GM20431 (cell line): ENCODE results near the gene ARID1B.
"Not testable (repeated sequence)": the region's sequence is repeated elsewhere in the genome, so short reads cannot be mapped to it uniquely, and the experiment has no call there.

ENCODE experiments used
- in situ Hi-C: fragments of 300-500 bp; cut with MseI, MboI; formaldehyde crosslinking; loops from one replicate; pipeline ENCODE4 v1.15.0; 2020; ENCODE audit warnings: low sequenced_read_pairs; ENCODE audit not compliant: unreplicated experiment

Gene ARID1B

DNA sequence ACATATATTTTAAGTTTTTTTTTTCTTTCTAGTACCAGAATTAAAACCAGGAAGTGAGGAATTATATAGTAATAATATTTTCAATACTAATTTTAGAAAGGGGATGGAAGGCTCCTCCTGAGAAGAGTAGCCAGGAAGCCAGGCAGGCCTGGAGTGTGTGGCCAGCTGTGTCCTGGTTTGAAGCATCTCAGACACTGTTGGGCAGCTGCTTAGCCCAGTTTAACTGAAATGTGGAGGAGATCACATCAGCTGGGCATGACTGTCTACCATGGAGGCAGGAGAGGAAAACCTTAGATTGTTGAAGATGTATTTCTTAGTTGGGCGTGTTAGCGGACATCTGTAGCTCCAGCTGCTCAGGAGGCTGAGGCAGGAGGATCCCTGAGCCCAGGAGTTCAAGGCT, 142.2 kb downstream of the ARID1B start:
- in situ Hi-C loops, result no loop called here

DNA sequence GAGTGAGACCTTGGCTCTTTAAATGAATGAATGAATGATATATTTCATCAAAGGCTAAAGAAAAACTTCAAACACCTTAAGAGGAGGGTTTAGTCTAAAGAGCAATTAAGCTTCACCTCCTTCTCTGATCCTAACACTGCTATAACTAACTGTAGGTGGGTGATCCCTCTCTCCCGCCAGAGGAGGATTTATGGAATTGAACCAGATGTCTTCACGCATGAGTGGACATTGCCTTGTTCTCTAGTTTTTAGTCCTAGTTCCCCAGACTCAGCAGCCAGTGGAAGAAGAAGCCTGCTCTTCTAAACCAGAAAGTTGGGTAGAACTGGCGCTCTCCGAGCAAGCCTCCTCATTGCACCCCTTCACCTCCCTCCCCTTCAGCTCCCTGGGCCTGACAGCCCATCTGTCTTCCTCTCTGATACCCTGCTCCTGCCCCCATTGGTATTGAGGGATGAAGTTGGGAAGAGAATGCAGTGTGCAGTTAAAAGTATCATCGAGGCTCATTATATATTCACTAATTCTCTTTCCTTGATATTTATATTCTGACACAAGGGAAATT, 142.7 kb downstream of the ARID1B start:
- in situ Hi-C loops, result no loop called here

DNA sequence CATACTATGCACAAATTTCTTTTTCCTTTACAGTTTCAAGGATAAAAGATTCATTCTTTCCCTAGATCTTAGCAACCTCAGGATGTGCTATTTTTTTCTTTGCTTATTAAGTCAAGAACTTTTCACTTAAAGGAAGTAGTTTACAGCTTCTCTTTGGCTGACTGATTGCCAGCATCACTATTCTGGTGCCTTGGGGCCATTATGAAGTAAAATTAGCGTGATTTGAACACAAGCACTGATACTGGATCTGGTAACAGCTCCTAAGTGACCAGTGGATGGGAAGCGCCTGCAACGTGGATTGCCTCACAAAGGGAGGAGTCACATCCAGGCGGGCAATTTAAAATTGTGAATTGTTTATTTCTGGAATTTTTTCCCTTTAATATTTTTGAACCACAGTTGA, 147.1 kb downstream of the ARID1B start:
- in situ Hi-C loops, result no loop called here

DNA sequence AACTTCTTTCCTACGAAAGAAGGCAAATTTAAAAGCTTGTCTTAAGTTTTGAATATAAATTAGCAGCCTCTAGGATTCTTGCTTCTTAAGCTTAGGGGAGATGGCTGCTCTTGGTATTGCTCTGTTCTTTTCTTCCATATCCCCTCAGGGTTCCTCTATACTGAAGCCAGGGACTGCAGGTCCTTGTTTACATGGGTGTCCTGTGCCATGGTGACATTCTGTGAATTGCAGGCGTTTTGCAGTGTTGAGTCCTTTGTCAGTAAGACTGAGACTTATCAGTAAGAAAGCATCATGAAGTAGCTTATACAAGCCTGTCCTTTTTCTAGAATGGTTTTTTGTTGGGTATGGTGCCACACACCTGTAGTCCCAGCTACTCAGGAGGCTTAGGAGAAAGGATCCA, 147.8 kb downstream of the ARID1B start:
- in situ Hi-C loops, result no loop called here

DNA sequence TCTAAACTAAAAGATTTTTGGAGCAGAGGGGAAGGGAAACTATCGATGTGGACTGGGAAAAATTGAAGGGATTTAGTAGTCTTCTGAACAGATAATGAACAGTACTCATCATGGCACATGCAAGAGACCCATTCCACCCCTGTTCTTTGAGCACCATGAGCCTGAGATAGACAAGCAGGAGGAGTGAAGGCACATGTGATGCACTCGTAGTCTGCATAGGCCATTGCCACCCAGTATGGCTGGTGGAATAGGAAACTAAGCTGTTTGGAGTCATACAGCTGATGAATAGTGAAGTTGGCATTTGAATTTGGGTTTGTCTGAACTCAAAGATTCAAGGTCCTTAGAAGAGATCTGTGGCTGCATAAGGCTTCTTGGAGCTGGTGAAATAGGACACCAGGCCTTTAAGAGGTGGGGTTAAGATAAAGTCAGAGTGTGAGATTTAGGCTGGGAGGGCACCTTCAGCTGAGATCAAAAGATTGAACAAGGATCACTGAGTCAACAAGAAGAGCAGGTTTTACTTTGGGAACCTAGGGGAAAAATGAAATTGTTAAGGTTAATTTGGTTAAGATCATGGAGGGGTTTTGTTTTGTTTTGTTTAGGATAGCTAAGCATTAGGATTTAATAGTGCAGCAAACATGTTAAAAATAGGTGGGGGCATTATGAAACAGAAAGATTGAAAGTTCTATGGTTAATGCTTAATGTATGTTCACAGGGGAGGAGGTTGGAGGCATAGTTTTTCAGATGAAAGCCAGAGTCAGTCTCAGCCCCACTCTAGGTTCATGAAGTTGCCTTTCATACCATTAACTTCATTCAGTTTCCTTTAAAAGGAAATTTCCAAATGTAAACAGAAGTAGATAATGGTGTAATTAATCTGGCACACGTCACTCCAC, 148.8 kb downstream of the ARID1B start:
- in situ Hi-C loops, result no loop called here

DNA sequence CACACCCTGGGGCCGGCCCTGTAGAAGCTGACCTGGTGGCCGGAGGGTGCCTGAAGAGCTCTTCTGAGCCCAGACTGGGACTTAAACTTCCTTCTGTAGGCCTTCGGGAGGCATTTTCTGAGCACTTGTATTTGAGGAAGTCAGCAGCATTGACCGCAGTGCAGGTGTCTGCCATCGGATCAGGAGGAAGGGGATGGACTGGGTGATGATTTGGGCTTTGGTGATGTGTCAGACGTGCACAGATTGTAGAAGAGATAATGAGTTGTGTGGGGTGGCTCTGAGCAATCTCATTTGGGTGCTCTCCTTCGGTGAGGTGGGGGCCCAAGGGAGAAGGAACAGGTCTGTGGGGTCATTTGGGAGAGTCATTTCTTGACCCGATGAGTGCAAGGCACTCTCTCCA, 150.9 kb downstream of the ARID1B start:
- in situ Hi-C loops, result no loop called here

DNA sequence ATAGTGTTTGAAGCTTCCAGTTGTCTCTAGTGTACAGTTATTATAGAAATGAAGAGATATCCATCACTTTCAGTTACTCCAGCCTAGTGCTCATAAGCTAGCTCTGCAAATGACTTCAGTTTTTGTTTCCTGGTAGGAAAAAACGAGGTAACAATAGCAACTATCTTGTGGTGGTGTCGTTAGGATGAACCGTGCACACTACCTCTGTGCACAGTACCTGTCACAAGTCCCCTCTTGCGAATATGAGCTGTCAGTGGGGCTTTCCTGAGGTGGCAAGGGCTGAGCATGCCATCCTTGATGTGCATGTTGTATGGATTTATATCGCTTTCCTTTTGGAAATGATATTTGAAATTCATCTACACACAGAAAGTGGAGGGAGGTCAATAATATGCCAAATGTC, 151.8 kb downstream of the ARID1B start:
- in situ Hi-C loops, result no loop called here

DNA sequence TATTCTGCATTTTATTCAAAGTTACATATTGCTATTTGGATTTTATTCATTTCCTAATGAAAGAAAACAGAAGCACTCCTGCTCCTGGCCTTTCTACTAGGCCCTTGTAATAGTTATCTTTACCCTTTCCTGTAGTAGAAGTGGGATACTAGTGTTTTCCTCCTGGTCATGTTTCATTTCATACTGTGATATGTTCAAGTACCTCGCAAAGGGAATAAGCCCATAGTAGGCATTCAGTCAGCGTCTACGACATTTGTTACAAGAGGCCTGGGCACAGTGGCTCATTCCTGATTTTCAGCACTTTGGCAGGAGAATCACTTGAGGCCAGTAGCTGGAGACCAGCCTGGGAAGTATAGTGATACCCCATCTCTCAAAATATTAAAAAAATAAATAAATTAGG, 154.1 kb downstream of the ARID1B start:
- in situ Hi-C loops, result no loop called here

DNA sequence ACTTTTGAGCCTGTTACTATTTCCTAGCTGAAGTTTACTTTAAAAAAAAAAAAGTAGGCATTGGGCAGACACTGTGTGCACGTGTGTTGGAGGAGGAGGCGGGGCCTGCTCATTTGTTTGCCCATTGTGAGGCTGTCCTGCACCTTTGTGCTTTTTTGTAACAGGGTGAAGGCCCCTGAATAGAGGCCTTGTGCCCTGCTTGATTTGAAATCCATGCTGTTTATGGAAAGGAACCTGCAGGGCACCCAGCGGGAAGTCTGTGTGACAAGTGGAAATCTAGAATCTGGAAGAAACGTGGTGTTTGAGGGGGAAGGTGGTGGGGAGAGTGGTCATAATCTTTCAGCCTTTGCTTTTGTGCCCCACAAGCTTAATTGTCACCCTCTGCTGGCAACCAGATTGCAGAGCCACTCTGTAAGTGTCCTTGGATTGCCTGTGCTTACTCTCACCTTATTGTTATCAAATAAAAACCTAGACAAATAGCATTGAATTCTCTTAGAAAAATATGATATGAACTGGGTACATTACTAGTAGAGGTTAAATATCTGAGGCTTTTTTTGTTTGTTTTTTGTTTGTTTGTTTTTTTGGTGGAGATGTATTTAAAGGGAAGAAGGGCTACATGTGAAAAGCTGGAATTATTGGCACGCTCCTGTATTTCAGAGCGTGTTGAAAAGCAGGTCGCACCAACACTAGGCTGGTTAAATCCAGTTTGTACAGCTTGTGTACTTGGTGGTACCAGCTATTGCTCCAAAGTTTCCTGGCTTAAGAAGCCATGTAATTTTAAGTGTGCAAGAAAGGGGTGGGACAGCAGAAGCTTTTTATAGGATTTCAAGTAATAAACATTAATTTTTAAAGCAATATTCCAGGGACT, 156.3 kb downstream of the ARID1B start:
- in situ Hi-C loops, result no loop called here

DNA sequence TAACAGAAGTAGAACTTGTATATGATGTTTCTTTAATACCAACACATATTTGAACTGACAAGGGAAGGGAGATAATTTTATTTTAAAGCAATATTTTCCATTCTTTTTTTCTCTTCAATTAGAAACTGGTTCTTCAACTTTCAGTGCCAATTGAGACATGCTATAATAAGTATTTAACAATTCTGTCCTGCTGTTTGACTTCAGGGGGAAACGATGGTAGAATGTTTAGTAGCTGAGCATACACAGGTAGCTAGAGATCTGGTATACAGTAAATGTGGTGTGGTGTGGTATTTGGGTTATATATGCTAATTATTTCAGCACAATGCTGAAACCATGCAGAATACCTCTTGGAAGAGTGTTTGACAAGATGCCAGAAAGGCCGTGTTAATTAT, 156.9 kb downstream of the ARID1B start:
- in situ Hi-C loops, result no loop called here

DNA sequence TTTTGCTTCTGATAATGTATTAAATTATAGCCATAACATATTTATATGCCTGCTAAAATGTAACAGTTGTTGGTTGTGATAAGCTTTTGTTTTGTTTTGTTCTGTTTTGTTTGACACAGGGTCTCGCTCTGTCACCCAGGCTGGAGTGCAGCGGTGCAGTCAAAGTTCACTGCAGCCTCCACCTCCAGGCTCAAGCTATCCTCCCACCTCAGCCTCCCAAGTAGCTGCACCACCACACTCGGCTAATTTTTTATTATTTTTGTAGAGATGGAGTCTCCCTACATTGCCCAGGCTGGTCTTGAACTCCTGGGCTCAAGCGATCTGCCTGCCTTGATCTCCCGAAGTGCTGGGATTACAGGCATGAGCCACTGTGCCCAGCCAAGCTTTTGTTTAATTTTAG, 157.8 kb downstream of the ARID1B start:
- in situ Hi-C loops, result no loop called here

DNA sequence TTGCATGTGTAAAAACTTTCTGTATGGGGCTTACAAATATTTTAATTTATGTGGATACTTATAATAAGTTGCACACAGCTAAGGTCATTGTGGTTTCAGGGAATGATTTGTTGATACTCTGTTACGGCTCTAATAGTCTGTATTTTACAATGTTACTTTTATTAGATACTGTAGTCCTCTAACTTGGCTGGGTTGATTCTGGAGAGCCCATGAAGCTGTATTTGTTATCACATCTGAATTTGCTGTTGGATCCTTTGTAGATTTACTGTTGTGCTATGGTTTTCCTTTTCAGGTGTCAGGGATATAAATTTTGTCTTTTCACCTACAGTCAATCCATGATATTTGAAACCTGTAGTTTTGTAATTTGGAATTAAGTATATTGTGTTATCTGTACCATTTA, 161.0 kb downstream of the ARID1B start:
- in situ Hi-C loops, result no loop called here

DNA sequence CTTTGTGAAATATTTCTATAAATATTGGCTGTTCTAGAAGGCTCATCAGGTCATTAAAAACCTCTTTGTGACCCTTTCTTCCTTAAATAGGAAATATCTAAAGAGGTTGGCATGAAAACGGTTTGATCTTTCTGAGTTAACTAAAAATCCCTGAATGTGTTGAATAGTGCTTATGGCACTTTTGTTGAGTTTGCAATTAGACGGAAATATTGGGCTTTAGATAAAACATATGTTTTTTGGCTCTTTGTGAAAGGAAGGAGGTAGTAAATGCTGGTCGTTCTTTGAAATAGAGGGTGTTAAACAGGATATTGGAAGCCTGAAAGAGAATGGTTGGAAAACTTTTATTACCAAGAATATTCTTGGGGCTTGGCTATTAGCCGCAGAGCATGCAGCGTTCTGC, 163.0 kb downstream of the ARID1B start:
- in situ Hi-C loops, result no loop called here

DNA sequence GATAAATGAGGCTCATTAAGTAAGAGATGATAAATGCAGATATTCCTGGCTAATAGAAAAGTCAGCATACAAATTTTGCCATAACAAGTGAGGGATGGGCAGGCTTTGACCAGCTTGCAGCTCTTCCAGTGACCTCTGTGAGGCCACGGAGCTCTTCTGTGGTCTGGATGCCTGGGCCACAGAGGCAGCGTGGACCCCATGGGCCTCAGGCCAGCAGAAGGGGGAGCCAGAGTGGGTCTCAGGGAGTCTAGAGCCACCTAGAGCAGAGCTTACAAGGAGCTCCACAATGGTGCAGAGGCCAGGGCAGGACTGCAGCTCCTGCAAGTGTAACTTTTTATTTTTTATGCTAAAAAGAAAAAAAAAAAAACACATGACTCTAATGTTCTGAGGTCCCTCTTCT, 165.1 kb downstream of the ARID1B start:
- in situ Hi-C loops, result no loop called here

DNA sequence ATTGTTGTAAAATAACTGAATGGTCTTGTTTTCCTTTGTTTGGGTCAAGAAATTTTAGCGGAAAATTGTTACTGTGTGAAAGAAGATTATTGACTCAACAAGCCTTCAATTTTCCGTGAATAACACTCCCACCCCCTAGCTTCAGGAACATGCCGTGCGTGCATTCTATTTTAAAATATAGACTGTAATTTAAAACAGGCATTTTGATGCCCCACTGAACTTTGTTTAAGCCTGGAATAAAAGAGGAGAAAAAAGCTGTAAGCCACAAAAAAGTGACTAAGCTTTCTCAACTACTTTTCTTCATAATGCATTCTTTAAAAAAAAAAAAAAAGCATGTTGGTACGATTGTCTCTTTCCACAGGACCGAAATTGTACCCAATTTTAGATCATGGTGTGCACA, 166.0 kb downstream of the ARID1B start:
- in situ Hi-C loops, result no loop called here

DNA sequence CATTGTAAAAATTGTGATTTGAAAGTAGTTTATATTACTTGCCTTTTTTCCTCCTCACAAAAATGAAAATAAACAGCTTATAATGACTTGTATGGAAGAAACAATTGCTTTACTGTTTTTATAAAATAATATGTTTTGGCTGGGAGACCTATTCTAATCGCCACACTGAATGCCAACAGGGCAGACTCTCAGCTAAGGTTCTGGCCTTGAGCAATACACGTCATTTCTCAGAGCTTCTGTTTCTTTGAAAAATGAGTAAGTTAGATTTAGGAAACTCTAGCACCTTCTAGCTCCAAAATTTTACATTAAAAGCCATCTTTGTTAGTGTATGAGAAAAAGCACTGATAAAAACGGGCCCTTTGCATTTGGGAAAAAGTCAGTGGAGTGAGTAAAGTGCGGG, 166.6 kb downstream of the ARID1B start:
- in situ Hi-C loops, result no loop called here

DNA sequence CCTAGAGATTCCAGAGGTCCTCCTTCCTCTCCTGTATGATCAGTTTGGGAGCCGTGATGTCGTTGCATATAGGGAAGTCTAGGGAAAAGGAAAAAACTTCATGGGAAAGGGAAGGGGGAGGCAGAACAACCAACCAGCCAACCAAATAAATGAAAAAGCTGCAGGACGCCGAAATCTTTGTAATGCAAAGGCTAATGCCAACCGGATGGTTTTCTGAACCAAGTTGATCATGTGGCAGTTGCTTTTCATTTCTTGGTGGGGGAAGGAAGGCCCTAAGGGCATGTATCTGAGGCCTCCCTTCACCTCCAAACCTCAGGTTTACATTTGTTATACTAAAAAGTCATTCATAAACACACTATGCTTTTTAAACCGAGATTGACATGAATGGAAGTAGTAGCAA, 167.2 kb downstream of the ARID1B start:
- in situ Hi-C loops, result no loop called here

DNA sequence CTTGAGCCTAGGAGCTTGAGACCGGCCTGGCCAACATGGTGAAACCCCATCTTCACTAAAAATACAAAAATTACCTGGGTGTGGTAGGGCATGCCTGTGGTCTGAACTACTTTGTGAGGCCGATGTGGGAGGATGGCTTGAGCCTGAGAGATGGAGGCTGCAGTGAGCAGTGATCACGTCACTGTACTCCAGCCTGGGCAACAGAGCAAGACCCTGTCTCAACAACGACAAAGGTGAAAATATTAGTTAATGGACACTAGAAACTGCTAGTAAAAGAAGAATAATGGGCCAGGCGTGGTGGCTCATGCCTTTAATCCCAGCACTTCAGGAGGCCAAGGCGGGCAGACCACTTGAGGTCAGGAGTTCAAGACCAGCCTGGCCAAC, 168.6 kb downstream of the ARID1B start:
- in situ Hi-C loops, result not testable (repeated sequence)

DNA sequence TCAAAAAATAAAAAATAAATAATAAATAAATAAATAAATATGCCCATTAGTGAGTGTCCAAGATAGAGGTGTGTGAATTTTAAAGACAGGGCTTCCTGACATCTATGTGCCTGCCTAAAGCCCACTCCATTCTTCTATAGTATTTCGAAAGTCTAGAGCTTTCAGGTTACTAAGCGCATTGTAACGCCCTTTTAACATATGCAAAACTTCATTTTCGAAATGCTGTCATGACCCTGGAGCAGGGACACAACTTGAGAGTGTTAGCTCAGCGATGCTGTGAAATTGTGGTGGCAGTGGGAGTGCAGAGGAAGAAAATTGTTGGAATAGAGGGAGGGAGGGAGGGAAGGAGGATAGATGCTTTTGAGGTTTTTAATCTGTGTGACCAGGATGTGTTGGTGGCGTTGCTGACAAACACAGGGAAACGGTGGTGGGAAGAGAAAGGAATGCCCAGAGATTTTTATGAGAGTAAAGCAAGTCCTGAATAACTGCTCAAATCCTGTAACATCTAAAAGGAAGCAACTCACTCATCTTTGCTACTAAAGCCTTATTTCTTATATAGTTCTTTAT, 169.3 kb downstream of the ARID1B start:
- in situ Hi-C loops, result no loop called here

DNA sequence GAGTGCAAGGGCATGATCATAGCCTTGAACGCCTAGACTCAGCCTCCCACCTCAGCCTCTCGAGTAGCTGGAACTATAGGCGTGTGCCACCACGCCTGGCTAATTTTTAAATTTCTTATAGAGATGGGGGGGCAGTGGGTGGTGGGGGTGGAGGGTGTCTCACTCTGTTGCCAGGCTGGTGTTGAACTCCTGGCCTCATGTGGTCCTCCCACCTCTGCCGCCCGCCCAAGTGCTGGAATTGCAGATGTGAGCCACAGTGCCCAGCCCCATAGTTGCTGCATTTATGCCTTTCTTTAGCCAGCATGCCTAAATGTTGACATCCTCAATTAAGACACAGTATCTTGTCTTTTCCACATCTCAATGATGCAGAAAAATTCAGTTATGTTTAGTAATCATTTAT, 171.1 kb downstream of the ARID1B start:
- in situ Hi-C loops, result no loop called here

DNA sequence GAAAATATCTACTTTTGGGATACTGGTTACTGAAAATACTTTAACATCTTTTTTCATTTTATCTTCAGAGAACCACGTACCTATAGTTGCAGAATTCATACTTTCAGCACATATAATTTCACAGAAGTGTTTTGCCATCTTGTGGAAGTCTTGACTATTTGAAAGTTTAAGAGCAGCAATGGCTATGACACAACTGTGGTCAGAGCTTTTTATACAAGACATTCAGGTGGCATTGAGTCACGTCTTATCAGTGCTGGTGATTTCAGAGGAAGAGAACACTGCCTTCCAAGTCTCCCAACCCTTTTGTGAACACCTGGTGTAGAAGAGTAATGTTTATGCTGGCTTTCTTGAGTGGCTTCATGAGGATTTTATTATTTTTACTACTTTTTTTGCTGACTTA, 171.6 kb downstream of the ARID1B start:
- in situ Hi-C loops, result no loop called here
